Activated gamma-delta T cell treated with anti-CD3 and anti-CD28 coated beads, Interleukin-2, amount 50 U/mL, for 16 hours (primary cell): ENCODE data around the gene TACC2.
"Not testable (repeated sequence)": the region's sequence is repeated elsewhere in the genome, so short reads cannot be mapped to it uniquely, and the experiment has no call there.

Source experiments
- DNase-seq: peaks from one replicate; pipeline ENCODE4 v3.0.0-alpha.2; 2020; ENCODE audit warnings: low read depth

The TACC2 gene

DNA sequence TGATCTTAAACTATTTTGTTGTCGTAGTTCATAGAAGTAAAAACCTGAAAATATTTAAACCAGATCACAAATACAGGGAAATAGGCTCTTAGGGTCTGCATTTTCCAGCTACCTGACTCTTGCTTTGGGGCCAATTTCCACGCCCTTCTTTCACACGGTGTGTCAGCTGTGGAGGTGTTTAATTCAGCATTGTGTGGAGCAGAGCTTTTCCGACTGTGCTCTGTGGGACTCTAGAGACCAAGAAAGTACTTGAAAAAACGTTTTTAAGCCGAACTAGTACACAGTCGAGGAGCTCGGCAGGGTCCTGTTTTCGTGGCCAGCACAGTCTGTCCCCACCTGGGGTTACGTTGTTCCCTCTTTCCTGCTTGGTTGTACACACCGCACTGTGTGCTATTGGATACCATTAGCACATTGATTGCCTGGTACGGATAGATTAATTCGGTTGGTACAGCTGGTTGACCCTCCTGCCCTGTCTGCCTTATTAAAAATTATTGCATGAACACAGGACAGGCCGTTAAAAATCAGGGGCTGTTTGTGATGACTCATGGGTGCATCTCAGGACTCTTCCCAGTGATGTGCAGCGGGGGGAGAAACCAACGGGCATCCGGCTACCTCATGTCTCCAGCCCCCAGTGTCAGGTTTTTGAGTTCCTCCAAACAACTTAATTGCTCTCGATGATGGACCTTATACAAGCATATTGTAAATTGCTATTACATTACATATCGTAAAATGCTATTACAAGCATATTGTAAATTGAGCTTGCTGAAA, 201.4 kb downstream of the TACC2 start:
- DNase-seq = no peak

DNA sequence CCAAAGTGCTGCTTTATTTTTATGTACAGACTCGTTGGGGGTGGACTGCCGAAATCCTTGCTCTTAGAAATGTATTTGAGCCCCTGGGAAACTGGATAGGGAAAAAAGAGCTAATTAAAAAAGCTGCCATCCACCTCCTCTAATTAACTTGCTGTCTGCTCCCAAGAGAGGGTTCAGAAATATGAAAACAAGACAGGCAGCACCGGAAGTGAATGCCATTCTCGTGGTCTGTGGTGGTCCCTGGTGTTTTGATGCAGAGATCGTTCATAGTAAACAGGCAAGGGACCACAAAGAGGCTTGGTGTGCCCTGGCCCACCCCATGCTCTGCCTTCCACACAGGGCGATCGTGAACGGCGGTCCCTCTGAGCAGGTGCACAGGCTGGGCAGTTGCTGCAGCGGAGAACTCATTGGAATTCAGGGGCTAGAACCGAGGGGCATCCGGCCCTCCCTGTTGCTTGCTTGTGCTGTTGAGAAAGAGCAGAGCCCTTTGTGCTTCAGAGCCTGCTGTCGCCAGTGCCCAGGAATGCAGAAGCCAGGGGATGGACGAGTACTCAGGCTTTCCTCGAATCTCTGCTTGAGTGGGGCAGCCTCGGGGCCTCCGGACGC, 203.1 kb downstream of the TACC2 start:
- no peak for DNase-seq

DNA sequence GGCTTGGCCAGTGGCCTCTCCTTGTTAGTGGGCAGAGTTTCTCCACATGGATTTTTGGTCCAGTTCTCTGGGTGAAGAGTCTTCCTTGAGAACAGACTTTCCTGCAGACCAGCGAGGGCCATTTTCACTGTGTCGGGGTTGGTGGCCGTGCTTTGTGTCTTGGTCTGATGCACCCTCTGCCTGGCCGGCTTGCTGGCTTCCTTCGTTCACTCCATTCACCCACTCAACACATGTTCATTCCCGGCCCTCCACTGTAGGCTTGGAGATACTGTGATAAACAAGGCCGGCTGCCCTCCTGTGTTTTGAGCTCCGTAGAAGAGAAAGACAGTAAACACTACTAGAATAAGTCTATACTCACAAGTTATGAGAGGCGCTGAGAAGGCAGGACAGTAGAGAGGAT, 205.3 kb downstream of the TACC2 start:
- no peak for DNase-seq

DNA sequence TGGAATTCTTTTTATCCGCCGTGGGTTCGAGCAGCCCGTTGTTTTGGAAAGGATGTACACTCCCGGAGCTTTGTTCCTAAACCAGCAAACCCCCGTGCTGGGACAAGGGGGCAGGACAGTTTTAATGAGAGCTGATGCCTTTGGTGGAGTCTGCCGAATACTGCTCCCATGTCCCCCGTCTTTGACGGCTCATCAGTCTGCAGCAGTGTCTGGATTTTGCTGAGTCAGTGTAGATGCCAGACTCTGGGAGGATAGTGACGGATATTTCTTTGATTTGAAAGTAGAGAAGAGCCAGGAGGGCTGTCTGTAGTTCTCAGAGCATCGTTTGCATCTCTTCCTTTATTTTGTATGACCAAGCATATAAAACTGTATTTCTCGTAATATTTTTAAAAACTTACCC, 207.3 kb downstream of the TACC2 start:
- DNase-seq = no peak

DNA sequence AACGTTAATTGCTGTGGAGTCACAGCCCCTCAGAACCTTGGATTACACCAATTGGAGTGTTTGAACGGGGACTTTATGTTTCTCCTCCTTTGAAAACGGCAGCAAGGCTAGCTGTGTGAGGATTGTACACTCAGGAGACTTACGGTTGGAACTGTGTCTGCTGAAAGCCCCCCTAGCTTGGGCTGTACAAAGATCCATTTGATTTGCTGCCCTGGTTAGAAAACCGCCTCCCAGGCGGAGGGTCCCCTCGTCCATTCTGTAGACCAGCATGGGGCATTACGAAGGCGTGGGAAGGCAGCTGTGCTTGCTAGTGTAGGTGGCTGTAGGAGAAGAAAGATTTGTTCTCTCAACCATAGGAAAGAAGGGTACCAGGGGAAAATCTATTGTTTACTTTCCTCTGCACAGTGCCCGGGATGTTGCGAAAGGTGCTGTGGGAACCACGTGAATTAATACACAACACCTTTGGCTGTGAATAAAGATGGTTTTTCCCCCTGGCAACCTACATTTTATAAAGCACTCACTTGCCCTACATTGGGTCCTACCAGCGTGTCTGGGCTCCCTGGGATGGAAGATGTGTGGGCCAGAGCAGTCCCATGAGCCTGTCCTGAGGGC, 208.8 kb downstream of the TACC2 start:
- DNase-seq = no peak

DNA sequence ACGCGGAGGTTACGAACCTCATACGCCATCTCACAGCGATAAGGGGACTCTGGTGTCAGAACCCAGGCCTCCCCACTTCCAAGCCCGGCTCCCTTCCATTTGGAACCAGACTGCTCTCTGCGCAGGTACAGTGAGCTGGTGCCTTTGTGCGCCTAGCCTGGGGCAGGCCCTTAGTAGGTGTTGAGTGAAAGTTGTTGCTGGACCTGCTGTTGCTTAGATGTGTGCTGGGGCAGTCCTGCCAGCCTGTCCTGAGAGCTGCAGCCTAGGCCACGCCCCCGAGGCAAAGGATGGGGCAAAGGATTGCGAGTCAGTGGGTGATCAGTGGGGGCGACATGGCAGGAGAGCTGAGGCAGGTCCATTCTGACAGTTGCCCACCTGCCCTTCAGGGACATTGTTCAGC, 209.7 kb downstream of the TACC2 start:
- no peak for DNase-seq

DNA sequence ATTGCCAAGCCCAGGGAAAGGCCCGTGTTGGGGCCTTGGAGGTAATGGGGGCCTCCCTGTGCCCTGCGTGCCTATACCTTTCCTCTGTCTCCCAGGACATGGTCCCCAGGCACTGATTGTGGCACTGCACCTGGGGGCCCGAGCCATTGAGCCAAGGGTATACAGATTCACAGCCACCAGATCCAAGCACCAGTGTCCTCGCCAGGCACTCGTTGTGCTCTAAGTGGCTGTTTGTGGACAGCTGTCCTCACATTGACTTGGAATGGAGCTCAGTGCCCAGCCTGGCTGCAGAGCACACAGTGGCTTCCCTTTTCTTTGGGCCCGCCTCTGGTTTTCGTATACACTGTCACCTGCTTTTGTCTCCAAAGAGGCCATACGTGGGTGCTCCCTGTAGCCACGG, 210.1 kb downstream of the TACC2 start:
- DNase-seq = no peak

DNA sequence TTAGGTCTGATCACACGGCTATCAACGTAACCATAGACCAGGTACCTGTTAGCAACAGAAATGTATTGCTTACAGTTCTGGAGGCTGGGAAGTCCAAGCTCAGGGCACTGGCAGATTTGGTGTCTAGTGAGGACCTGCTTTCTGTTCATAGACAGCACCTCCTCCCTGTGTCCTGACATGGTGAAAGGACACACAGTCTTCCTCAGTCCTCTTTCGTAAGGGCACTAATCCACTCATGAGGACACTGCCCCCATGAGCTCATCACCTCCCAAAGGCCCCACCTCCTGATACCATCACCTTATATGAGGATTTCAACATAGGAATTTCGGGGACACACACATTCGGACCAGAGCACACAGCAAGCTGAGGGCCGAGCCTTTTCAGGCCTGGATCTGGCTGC, 210.7 kb downstream of the TACC2 start:
- no peak for DNase-seq

DNA sequence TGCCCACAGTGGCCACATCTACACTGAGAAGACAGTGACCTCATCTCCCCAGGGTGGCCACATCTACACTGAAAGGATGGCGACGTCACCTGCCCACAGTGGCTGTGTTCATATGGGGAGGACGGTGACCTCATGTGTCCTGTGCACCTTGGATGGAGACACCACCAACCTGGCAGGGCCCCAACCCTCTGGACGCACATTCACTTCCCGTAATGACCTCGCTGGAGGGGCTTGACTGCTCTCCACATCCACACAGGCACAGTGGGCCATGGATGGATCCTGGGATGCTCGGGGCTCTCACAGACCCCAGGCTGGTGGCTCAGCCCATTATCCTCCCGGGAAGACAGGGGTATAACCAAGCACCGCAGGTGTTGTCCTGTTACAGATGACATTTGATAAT, 212.4 kb downstream of the TACC2 start:
- DNase-seq = no peak

DNA sequence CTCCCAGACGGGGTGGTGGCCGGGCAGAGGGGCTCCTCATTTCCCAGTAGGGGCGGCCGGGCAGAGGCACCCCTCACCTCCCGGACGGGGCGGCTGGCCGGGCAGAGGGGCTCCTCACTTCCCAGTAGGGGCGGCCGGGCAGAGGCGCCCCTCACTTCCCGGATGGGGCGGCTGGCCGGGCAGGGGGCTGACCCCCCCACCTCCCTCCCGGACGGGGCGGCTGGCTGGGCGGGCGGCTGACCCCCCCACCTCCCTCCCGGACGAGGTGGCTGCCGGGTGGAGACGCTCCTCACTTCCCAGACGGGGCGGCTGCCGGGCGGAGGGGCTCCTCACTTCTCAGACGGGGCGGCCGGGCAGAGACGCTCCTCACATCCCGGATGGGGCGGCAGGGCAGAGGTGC, 214.2 kb downstream of the TACC2 start:
- DNase-seq = not testable (repeated sequence)

DNA sequence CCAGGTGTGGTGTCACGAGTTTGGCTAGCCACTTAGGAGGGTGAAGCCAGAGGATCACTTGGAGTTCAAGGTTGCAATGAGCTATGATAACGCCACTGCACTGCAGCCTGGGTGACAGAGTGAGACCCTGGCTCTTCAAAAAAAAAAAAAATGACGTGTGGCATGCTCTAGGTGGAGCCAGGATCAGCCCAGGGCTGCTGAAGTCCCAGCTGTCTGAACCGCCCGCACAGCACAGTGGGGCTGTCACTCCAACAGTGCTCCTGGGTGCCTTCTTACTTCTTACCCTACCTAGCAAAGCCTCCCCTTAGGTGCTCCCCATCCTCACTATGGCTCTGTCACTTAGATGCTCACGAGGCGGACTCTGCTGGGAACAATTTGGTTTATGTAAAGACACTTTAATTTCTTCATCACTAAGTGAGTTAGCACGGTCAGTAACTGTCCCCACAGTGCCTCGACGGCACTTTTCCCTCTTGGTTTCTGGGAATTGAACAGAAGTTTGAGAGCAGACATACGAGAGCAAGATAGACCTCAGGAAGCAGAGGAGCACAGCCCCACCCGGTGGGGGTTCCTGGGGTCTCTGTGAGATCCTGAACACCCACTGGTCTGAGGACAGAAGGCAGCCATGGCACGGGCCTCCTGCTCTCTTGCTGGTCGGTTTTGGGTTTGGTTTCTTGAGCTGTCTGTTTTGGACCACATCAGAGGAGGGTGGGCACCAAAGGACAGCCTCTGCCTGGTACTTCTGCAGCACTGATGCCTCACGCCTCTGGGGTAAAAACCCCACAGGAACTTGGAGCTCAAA, 215.9 kb downstream of the TACC2 start:
- no peak for DNase-seq

DNA sequence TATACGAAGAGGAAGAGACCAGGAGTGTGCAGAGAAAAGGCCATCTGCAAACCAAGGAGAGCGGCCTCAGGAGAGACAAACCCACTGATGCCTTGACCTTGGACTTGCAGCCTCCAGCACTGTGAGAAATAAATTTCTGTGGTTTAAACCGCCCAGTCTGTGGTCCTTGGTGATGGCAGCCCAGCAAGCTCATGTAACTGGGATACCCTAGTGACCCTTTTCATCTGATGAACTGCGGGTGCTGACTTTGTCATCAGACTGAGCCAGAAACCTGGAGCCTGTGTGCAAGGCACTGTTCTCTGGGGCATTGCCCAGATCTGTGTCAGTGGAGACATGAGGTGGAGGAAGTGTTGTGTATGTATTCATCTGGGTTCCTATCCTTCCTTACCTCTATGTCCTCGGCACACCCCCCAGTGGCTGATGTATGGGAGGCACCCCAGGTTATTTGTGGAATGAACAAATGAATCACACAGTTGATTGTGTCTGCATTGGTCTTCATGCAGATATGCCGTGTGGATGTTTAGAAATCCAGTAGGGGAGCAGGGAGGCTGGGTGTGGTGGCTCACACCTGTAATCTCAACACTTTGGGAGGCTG, 217.6 kb downstream of the TACC2 start:
- DNase-seq = no peak

DNA sequence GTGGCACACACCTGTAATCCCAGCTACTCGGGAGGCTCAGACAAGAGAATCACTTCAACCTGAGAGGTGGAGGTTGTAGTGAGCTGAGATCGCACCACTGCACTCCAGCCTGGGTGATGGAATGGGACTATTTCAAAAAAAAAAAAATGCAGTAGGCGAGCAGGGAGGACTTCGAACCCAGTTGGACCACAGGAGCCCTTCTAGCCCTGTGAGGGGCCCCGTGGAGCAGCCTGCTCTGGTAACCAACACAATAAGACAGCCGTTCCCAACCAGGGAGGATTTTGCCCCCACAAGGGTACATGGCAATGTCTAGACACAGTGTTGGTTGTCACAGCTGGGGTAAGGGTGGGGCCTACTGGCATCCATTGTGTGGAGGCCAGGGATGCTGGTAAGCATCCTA, 218.2 kb downstream of the TACC2 start:
- DNase-seq = no peak

DNA sequence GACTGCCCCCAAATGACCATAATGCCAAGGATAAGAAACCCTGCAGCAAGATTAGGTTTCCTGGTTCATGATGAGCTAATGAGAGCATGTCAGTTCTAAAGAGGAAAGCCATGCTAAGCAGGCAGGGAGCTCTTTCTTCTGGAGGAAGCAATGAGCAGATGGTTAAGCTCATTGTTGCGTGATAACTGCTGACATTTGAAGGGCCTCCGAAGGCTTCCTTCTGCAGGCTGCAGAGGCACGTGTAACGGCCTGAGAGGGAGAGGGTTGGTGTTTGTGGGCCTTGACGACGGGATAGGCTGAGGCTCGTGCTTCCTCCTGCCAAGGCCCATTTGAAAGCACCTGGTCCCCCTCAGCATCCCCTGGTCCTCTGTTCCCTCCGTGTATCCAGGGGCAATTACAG, 218.6 kb downstream of the TACC2 start:
- no peak for DNase-seq

DNA sequence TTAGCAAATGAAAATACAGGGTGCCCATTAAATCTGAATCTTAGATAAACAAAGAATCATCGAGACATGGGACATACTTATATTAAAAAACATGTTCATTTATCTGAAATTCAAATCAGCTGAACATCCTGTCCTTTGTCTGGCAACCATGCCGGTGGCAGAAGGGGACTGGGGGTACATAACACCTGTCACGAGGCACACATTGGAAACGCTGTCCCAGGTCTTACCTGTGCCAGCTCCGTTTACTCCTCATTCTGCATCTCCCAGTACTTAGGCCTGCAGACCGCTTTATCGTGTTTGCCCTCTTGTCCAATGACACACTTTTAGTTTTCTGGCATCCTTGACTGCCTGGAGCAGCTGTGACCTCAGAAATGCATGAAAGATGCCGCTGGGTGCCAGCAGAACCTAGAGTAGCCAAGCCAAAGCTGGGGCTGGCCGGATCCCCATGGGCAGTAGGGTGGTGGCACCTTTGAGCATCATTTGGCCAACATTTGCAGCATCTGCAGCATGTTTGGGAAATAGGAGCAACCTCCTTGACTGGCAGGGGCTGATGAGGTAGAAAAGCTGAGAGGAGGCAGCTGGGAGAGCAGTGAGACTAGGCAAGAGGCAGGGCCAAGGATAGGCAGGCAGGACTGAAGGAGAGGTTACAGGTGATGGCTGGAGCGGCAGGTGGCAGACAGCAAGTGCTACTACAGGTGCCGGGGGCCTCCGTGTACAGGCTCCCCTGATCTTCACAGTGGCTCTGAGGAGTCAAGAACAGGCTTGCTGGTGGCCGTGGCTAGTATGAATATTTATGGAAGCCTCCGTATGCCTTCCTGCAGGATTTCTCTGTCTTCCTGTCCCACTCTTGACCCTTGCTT, 219.8 kb downstream of the TACC2 start:
- DNase-seq = no peak

DNA sequence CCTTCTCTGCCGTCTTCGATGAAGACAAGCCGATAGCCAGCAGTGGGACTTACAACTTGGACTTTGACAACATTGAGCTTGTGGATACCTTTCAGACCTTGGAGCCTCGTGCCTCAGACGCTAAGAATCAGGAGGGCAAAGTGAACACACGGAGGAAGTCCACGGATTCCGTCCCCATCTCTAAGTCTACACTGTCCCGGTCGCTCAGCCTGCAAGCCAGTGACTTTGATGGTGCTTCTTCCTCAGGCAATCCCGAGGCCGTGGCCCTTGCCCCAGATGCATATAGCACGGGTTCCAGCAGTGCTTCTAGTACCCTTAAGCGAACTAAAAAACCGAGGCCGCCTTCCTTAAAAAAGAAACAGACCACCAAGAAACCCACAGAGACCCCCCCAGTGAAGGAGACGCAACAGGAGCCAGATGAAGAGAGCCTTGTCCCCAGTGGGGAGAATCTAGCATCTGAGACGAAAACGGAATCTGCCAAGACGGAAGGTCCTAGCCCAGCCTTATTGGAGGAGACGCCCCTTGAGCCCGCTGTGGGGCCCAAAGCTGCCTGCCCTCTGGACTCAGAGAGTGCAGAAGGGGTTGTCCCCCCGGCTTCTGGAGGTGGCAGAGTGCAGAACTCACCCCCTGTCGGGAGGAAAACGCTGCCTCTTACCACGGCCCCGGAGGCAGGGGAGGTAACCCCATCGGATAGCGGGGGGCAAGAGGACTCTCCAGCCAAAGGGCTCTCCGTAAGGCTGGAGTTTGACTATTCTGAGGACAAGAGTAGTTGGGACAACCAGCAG, 221.7 kb downstream of the TACC2 start:
- no peak for DNase-seq

DNA sequence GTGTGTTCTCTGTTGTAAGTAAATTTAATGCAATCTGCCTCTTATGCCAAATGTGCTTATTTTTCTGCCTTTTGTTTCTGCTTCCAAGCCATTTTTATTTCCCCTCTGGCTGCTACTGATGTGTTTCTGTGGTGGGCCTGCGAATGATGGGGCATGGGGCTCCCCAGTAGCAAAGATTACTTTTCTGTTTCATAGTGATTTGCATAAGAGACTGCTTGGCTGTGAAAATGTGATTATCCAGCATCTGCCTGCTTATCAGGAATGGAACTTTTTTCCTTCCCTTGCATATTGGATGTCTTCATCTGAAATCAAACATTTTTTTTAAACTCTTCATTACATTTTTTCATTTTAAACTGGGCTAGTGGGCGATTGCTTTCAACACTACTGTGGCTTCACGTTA, 224.4 kb downstream of the TACC2 start:
- DNase-seq = no peak

DNA sequence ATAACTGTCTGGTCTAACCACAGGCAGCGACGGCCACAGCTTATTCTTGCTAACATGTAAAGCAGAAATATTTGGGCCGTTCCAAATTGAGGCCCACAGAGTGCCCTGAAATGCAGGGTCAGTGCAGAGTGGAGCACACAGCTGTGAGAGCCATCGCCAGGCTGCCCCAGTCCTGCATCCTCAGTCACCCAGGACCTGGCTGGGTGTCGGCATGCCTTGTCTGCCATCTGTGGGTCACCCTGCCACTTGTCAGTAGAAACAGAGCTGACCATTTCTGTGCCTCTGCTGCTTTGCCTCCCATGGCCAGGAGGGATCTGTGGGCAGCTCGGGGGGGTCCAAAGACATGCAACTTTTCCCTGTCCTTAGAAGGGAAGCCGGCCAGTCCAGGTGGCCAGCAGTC, 224.8 kb downstream of the TACC2 start:
- DNase-seq = no peak

DNA sequence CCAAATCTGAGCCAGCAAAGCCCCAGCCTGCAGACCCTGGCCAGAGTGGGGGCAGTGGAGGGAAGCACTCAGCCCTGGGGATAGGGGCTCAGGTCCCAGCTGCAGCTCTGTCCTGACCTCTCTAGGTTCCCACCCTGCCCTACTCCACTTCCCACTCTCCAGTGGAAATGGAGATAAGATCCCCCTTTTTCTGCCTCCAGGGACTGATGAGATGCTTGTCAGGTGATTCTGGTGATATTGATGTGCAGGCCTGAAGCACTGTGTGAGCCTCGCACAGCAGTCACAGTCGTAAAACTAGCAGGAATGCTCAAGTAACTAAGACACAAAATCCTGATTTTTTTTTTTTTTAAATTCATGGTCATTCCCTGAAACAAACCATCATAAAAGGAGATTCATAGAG, 227.1 kb downstream of the TACC2 start:
- DNase-seq = no peak

DNA sequence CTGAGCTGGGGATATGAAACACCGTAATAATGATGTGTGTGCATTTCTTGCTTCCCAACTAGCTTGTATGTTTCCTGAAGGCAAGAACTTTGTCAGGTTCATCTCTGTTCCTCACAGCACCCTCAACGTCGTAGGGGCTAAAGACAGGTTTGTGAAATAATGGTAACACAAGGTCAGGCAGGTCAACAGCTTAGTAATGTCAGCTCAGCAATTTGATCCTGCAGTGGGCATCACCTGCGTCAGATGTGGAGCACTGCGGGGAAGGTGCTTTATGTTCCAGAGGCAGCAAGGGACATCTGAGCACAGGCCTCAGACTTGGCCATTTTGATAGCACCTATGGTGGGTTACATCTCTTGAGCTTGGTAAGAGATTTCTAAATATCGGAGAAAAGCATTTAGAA, 230.4 kb downstream of the TACC2 start:
- DNase-seq = no peak

DNA sequence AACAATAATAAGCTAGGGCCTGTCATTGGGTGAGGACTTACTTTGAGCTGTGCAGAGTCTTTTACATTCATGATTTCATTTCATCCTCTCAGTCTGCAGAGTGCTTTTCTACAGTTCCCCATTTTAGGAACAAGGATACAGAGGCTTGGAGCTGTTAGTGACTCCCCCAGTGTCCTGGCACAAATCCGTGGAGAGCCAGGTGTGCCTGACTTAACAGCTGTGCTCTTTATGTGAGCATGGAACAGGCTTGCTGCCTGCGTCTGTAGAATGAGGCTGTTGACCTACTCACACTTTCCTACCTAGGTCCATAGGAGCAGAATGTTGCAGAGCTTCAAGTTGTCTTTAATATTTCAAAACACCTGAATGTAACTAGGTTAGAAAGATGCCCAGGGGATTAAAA, 231.8 kb downstream of the TACC2 start:
- DNase-seq = no peak
